ENCODE results near the gene C16orf89. TPM values are rescaled to one million over a fixed set of nuclear protein-coding genes. Genes with fewer than 3 reads are reported as not detected.

Gene C16orf89
- polyA plus RNA-seq, 1 donor, result 3.1 TPM

DNA sequence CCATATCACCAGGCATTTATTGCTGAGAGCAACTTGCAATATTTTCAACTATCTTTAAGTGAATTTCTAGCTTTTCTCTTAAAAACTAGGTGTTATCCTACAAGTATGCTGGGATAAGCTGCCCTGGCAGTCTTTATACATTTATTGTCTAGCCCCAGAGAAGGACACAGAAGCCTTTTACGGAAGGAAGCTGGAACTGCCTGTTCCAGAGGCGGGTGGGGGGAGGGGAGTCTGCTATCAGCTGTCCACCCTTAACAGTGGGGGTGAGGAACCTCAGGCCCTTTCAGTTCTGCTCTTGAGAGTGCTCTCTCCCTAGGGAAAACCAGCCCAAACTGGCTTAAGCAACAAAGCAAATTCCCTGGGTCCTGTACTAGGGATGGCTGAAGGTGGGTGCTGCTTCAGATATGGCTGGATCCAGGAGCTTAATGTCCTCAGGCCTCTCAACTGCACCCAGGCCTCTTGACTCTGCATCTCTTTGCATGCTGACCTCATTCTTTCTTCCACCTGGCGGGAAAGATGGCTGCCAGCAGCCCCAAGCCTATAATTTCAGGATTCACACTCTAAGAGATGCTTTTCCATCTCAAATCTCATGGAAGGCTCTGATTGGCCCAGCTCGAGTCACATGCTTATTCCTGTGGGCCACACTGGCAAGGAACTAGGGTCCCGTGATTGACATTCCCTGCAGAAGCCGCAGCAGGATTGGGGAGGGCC, 48.6 kb downstream of the C16orf89 start:
- no peak overlapping the region for H3K27ac ChIP-seq (ENCODE audit: low read length)
- no peaks in the 10 kb centered on the region for H3K36me3 ChIP-seq (ENCODE audit: control insufficient read depth, insufficient read depth, low read length)
- H3K4me1 ChIP-seq (ENCODE audit: control insufficient read depth, insufficient read depth, low read length), result no peaks in the 10 kb centered on the region
- no CpG with 5 or more reads among the region's 6 CpGs for WGBS (ENCODE audit: insufficient coverage, low lambda C conversion rate)
- H3K4me3 ChIP-seq (ENCODE audit: low read length), result no peak overlapping the region
- H3K9me3 ChIP-seq (ENCODE audit: control insufficient read depth, low read depth, low read length), result no peaks in the 10 kb centered on the region
- no peak for DNase-seq
- no peaks in the 10 kb centered on the region for H3K27me3 ChIP-seq (ENCODE audit: control insufficient read depth, insufficient read depth, low read length)

DNA sequence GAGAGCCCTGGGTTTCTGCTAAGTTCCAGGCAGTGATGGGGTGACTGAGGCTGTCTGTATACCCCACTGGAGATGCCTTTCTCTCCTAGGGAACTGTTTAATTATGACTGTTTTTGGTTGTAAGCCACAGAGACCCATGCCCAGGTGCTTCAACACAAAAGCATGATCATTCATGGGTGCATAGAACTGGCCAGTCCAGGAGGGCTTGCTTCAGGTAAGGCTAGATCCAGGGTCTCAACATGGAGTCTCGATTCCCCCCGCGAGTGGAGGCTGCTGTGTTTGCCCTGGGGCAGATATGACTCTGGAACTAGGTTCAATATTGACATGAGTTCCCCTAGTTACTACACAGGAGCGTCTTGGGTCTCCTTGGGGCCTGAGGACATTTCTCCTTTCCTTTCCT, 49.9 kb downstream of the C16orf89 start:
- DNase-seq, result no peak
- Histone ChIP-seq H3K36me3 (ENCODE audit: control insufficient read depth, insufficient read depth, low read length) (no peaks in the 10 kb centered on the region), H3K27me3 (ENCODE audit: control insufficient read depth, insufficient read depth, low read length) (no peaks in the 10 kb centered on the region), H3K4me3 (ENCODE audit: low read length) (no peak overlapping the region), H3K27ac (ENCODE audit: low read length) (no peak overlapping the region), H3K9me3 (ENCODE audit: control insufficient read depth, low read depth, low read length) (no peaks in the 10 kb centered on the region), H3K4me1 (ENCODE audit: control insufficient read depth, insufficient read depth, low read length) (no peaks in the 10 kb centered on the region)
- no CpG with 5 or more reads among the region's 4 CpGs for WGBS (ENCODE audit: insufficient coverage, low lambda C conversion rate)

GRCh38 chr16:5015351-5015750, 50.4 kb downstream of the C16orf89 start:
- H3K36me3 ChIP-seq (ENCODE audit: control insufficient read depth, insufficient read depth, low read length), result no peaks in the 10 kb centered on the region

DNA sequence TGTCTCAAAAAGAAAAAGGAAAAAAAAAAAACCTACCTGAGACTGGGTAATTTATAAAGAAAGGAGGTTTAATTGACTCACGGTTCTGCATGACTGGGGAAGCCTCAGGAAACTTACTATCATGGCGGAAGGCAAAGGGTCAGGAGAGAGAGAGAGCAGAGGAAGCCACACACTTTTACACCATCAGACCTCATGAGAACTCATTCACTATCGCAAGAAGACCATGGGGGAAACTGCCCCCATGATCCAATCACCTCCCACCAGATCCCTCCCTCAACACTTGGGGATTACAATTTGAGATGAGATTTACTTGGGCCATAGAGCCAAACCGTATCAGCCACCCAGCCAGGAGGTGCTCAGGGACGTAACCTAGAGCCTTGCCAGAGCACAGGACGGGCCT, 52.9 kb downstream of the C16orf89 start:
- Histone ChIP-seq H3K4me1 (ENCODE audit: control insufficient read depth, insufficient read depth, low read length) (no peaks in the 10 kb centered on the region), H3K36me3 (ENCODE audit: control insufficient read depth, insufficient read depth, low read length) (no peaks in the 10 kb centered on the region), H3K27me3 (ENCODE audit: control insufficient read depth, insufficient read depth, low read length) (no peaks in the 10 kb centered on the region), H3K27ac (ENCODE audit: low read length) (no peak overlapping the region), H3K9me3 (ENCODE audit: control insufficient read depth, low read depth, low read length) (no peaks in the 10 kb centered on the region), H3K4me3 (ENCODE audit: low read length) (no peak overlapping the region)
- WGBS (ENCODE audit: insufficient coverage, low lambda C conversion rate), result no CpG with 5 or more reads among the region's 6 CpGs
- no peak for DNase-seq

More at GRCh38 chr16:5015351-5015750, 50.4 kb downstream of the C16orf89 start:
- no peak overlapping the region for H3K4me3 ChIP-seq (ENCODE audit: low read length)
- H3K27ac ChIP-seq (ENCODE audit: low read length), result no peak overlapping the region
- no CpG with 5 or more reads among the region's 4 CpGs for WGBS (ENCODE audit: insufficient coverage, low lambda C conversion rate)
- H3K9me3 ChIP-seq (ENCODE audit: control insufficient read depth, low read depth, low read length), result no peaks in the 10 kb centered on the region
- H3K4me1 ChIP-seq (ENCODE audit: control insufficient read depth, insufficient read depth, low read length), result no peaks in the 10 kb centered on the region
- no peak for DNase-seq
- H3K27me3 ChIP-seq (ENCODE audit: control insufficient read depth, insufficient read depth, low read length), result no peaks in the 10 kb centered on the region

- Histone ChIP-seq H3K27ac (ENCODE audit: low read length) (no peak overlapping the region), H3K4me3 (ENCODE audit: low read length) (no peak overlapping the region), H3K27me3 (ENCODE audit: control insufficient read depth, insufficient read depth, low read length) (no peaks in the 10 kb centered on the region), H3K4me1 (ENCODE audit: control insufficient read depth, insufficient read depth, low read length) (no peaks in the 10 kb centered on the region), H3K9me3 (ENCODE audit: control insufficient read depth, low read depth, low read length) (no peaks in the 10 kb centered on the region), H3K36me3 (ENCODE audit: control insufficient read depth, insufficient read depth, low read length) (no peaks in the 10 kb centered on the region)
- no peak for DNase-seq
- WGBS (ENCODE audit: insufficient coverage, low lambda C conversion rate), result no CpG with 5 or more reads among the region's 4 CpGs
Observed at GRCh38 chr16:5011637-5012036, 54.1 kb downstream of the C16orf89 start.

DNA sequence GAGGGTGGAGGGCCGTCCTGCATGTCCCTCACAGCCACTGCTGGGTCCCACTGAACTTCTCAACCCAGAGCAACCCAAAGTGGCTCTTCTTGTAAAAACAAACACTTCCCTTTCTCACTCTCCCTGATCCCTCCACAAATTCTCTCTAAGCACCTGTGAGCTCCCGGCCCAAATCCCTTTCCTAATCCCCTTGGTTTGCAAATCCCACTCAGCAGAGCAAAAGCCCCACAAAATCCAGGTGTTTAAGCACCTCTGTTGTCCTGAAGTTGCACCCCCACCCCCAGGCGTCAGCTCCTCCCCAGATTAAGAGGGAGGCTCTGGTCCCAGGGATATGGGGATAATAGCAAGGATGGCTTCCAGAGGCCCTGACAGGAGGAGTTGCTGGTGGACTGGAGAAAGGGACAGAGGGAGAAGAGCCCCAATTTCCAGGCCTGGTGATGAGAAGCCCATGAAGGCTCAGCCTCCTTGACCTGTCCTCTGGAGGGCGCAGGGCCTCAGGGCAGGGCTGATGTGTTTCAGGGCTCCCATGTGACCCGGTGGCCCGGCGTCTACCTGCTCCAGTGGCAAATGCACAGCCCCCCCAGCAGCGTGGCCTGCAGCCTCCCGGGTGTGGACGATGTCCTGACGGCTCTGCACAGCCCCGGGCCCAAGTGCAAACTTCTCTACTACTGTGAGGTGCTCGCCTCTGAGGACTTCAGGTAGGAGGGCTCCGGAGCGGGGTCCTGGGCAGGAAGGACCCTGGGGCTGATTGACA, 55.0 kb downstream of the C16orf89 start:
- Histone ChIP-seq H3K9me3 (ENCODE audit: control insufficient read depth, low read depth, low read length) (no peaks in the 10 kb centered on the region), H3K27me3 (ENCODE audit: control insufficient read depth, insufficient read depth, low read length) (no peaks in the 10 kb centered on the region), H3K36me3 (ENCODE audit: control insufficient read depth, insufficient read depth, low read length) (no peaks in the 10 kb centered on the region), H3K4me1 (ENCODE audit: control insufficient read depth, insufficient read depth, low read length) (no peaks in the 10 kb centered on the region), H3K27ac (ENCODE audit: low read length) (no peak overlapping the region), H3K4me3 (ENCODE audit: low read length) (no peak overlapping the region)
- WGBS (ENCODE audit: insufficient coverage, low lambda C conversion rate), result no CpG with 5 or more reads among the region's 15 CpGs
- DNase-seq, result no peak

DNA sequence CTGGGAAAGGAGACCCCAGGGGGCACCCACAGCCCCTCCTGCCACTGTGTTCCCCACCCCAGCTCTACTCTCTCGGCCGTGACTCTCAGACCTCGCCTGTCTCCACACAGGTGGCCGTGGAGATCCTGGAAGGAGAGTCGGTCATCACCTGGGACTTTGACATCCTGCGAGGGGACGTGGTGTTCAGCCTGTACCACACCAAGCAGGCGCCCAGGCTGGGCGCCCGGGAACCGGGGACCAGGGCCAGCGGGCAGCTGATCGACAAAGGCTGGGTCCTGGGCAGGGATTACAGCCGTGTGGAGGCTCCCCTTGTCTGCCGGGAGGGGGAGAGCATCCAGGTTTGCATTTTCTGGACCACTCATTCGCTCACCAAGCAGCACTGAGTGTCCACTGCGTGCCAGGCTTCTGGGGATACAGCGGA, 57.4 kb downstream of the C16orf89 start:
- no peak for DNase-seq
- Histone ChIP-seq H3K9me3 (ENCODE audit: control insufficient read depth, low read depth, low read length) (no peaks in the 10 kb centered on the region), H3K36me3 (ENCODE audit: control insufficient read depth, insufficient read depth, low read length) (no peaks in the 10 kb centered on the region), H3K4me3 (ENCODE audit: low read length) (no peak overlapping the region), H3K4me1 (ENCODE audit: control insufficient read depth, insufficient read depth, low read length) (no peaks in the 10 kb centered on the region), H3K27me3 (ENCODE audit: control insufficient read depth, insufficient read depth, low read length) (no peaks in the 10 kb centered on the region), H3K27ac (ENCODE audit: low read length) (no peak overlapping the region)
- no CpG with 5 or more reads among the region's 18 CpGs for WGBS (ENCODE audit: insufficient coverage, low lambda C conversion rate)

DNA sequence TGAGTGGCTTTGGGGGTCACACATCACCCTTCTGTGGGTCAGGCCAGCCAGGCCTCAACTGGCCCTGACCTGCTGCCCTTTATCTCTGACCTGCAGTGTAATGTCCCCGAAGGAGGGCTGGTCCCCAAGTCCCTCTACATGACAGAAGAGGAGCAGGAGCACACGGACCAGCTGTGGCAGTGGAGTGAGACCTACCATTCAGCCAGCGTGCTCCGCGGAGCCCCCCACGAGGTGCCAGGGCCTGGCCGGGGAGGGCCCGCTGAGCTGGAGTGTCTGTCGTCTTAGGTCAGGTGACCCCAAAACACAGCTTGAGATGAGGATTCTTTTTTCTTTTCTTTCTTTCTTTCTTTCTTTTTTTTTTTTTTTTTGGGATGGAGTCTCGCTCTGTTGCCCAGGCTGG, 58.5 kb downstream of the C16orf89 start:
- no peaks in the 10 kb centered on the region for H3K4me1 ChIP-seq (ENCODE audit: control insufficient read depth, insufficient read depth, low read length)
- no peaks in the 10 kb centered on the region for H3K9me3 ChIP-seq (ENCODE audit: control insufficient read depth, low read depth, low read length)
- DNase-seq, result no peak
- no peaks in the 10 kb centered on the region for H3K27me3 ChIP-seq (ENCODE audit: control insufficient read depth, insufficient read depth, low read length)
- WGBS (ENCODE audit: insufficient coverage, low lambda C conversion rate), result no CpG with 5 or more reads among the region's 10 CpGs
- no peak overlapping the region for H3K27ac ChIP-seq (ENCODE audit: low read length)
- H3K36me3 ChIP-seq (ENCODE audit: control insufficient read depth, insufficient read depth, low read length), result no peaks in the 10 kb centered on the region
- H3K4me3 ChIP-seq (ENCODE audit: low read length), result no peak overlapping the region

DNA sequence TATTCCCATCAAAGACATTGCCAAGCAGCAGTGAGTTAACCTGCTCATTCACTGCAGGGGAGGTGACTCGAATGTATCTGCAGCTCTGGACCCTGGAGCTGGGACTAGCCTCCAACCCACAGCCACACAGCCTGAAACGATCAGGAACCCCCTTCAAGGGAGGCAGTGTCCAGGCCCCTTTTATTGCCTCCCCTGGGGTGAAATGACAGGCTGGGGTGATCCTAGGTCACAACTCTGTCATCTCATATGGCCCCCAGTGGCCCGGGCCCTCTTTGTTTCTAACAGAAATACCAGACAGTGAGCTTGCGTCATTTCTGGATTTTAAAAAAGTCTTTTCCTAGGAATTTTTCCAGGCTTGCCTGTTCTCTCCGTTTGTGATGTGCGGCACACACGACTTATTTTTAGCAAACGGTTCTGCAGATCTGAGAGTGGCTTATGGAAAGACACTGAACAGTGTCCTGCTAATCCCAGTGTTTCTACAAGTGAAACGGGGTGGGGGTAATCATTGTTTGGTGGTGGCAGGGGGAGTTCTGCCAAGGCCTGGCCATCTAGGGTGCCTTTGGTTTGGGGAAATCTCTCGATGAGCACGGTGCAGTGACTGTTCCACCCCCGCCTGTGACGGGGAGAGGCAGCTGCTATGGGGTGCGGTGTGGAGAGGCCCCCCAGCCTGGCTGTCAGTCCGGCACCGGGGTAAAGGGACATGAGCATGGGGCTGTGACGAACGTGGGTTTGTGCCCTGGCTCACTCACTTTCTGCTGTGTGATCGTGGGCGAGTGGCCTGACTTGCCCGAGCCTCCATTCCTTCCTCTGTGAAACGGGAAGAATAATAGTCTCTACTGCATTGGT, 59.2 kb downstream of the C16orf89 start:
- no peak overlapping the region for H3K27ac ChIP-seq (ENCODE audit: low read length)
- H3K36me3 ChIP-seq (ENCODE audit: control insufficient read depth, insufficient read depth, low read length), result no peaks in the 10 kb centered on the region
- H3K4me3 ChIP-seq (ENCODE audit: low read length), result no peak overlapping the region
- no peaks in the 10 kb centered on the region for H3K4me1 ChIP-seq (ENCODE audit: control insufficient read depth, insufficient read depth, low read length)
- WGBS (ENCODE audit: insufficient coverage, low lambda C conversion rate), result no CpG with 5 or more reads among the region's 22 CpGs
- DNase-seq, result no peak
- H3K27me3 ChIP-seq (ENCODE audit: control insufficient read depth, insufficient read depth, low read length), result no peaks in the 10 kb centered on the region
- H3K9me3 ChIP-seq (ENCODE audit: control insufficient read depth, low read depth, low read length), result no peaks in the 10 kb centered on the region

GRCh38 chr16:5005916-5006315, 59.8 kb downstream of the C16orf89 start:
- no peaks in the 10 kb centered on the region for H3K4me1 ChIP-seq (ENCODE audit: control insufficient read depth, insufficient read depth, low read length)
- no peaks in the 10 kb centered on the region for H3K36me3 ChIP-seq (ENCODE audit: control insufficient read depth, insufficient read depth, low read length)
- no CpG with 5 or more reads among the region's 4 CpGs for WGBS (ENCODE audit: insufficient coverage, low lambda C conversion rate)
- no peaks in the 10 kb centered on the region for H3K27me3 ChIP-seq (ENCODE audit: control insufficient read depth, insufficient read depth, low read length)
- no peak overlapping the region for H3K4me3 ChIP-seq (ENCODE audit: low read length)
- no peak for DNase-seq
- H3K9me3 ChIP-seq (ENCODE audit: control insufficient read depth, low read depth, low read length), result no peaks in the 10 kb centered on the region
- no peak overlapping the region for H3K27ac ChIP-seq (ENCODE audit: low read length)

Data from large intestine (tissue), 3 donors.